NAMALWA (cell line): Measurements from ENCODE around the gene HSF4.

ENCODE experiments used
- DNase-seq: peaks from one replicate; pipeline ENCODE4 v3.0.0-alpha.2; 2015; ENCODE audit warnings: low spot score

HSF4 gene

GRCh38 chr16:67150047-67150832 is 14.3 kb upstream of the HSF4 start:
- no peak for DNase-seq

- DNase-seq = no peak
Observed at GRCh38 chr16:67150833-67151396, 13.6 kb upstream of the HSF4 start, which contains the start of gene B3GNT9. Gene B3GNT9 (minus strand): TSS chr16:67150998. CDS start chr16:67150485, 513 bp downstream.

GRCh38 chr16:67151431-67152097 is 13.0 kb upstream of the HSF4 start:
- DNase-seq = no peak

- no peak for DNase-seq
Observed at GRCh38 chr16:67154578-67155294, 9.8 kb upstream of the HSF4 start.

GRCh38 chr16:67155295-67156142 is 9.0 kb upstream of the HSF4 start:
- DNase-seq = peak; percentile 88

- DNase-seq = peak; percentile 31
Observed at GRCh38 chr16:67156143-67156844, 8.3 kb upstream of the HSF4 start.

- no peak for DNase-seq
Observed at GRCh38 chr16:67157106-67157748, 7.3 kb upstream of the HSF4 start.

GRCh38 chr16:67157892-67158635 is 6.5 kb upstream of the HSF4 start:
- no peak for DNase-seq

- DNase-seq = peak; percentile 81
Observed at GRCh38 chr16:67158637-67159600, 5.6 kb upstream of the HSF4 start.

GRCh38 chr16:67161595-67162058 is 2.9 kb upstream of the HSF4 start:
- DNase-seq = no peak

GRCh38 chr16:67162506-67163163 is 1.9 kb upstream of the HSF4 start:
- DNase-seq = peak; percentile 19

- DNase-seq = no peak
Observed at GRCh38 chr16:67163164-67163998, 1.2 kb upstream of the HSF4 start.

GRCh38 chr16:67163999-67164558 is 466 bp upstream of the HSF4 start:
- DNase-seq = no peak

- DNase-seq = no peak
Observed at GRCh38 chr16:67165121-67166078, 855 bp downstream of the HSF4 start.

GRCh38 chr16:67166110-67166547 is 1.6 kb downstream of the HSF4 start:
- no peak for DNase-seq
